ENCODE data around the gene NOX3. TPM values are rescaled to one million over a fixed set of nuclear protein-coding genes. Genes with fewer than 3 reads are reported as not detected.

NOX3 gene
- total RNA-seq, 3 donors from 2014 or later (not counting 1 experiment from before 2014, with no cell fraction given): not detected

DNA sequence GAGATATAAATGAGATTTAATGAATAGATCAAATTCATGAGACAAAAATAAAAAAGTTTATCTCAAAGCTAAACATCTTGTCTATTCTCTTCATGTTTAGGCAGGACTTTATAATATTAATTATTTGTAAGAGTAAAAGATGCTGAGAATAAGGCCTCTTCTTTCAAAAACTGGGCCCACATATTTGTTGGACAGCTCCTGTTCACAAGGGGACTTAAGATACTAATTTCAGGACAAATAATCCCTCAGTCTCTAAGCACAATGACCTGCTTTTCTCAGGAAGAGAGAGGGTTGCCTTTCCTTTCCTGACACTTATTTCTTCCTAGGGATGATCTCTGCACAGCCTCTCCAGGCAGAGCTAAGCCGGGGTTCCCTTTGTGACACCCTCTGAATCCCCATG, 43.3 kb downstream of the NOX3 start:
- no peak for DNase-seq
- H3K27me3 Mint-ChIP-seq (ENCODE audit: low read depth in 2 of 2): no peaks in the 10 kb centered on the region
- no peak for ATAC-seq
- Histone ChIP-seq H3K36me3 (ENCODE audit: control insufficient read depth, insufficient read depth, low read length) (no peaks in the 10 kb centered on the region), H3K27ac (ENCODE audit: low read length) (no peak overlapping the region), H3K4me1 (ENCODE audit: control insufficient read depth, insufficient read depth, low read length) (peaks cover 2% of the 10 kb centered on the region), H3K4me3 (ENCODE audit: low read length) (no peak overlapping the region), H3K9me3 (ENCODE audit: control insufficient read depth, insufficient read depth, low read length) (no peaks in the 10 kb centered on the region), H3K27me3 (ENCODE audit: control insufficient read depth, insufficient read depth, low read length) (no peaks in the 10 kb centered on the region)
- no peak overlapping the region for H3K27ac Mint-ChIP-seq
- H3K4me1 Mint-ChIP-seq: peaks cover 1 to 2% of the 10 kb centered on the region in 2 donors
- H3K36me3 Mint-ChIP-seq: no peaks in the 10 kb centered on the region
- H3K4me3 Mint-ChIP-seq: no peak overlapping the region
- WGBS (ENCODE audit: insufficient coverage): 77% methylated on average over 1 of the region's 1 CpG
- intact Hi-C loops (cut with micrococcal nuclease): no loop called here
- TF ChIP-seq, protein P1, sequence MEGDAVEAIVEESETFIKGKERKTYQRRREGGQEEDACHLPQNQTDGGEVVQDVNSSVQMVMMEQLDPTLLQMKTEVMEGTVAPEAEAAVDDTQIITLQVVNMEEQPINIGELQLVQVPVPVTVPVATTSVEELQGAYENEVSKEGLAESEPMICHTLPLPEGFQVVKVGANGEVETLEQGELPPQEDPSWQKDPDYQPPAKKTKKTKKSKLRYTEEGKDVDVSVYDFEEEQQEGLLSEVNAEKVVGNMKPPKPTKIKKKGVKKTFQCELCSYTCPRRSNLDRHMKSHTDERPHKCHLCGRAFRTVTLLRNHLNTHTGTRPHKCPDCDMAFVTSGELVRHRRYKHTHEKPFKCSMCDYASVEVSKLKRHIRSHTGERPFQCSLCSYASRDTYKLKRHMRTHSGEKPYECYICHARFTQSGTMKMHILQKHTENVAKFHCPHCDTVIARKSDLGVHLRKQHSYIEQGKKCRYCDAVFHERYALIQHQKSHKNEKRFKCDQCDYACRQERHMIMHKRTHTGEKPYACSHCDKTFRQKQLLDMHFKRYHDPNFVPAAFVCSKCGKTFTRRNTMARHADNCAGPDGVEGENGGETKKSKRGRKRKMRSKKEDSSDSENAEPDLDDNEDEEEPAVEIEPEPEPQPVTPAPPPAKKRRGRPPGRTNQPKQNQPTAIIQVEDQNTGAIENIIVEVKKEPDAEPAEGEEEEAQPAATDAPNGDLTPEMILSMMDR (IDR thresholded peaks at IDR 0.05): no peak
- H3K9me3 Mint-ChIP-seq: no peaks in the 10 kb centered on the region

DNA sequence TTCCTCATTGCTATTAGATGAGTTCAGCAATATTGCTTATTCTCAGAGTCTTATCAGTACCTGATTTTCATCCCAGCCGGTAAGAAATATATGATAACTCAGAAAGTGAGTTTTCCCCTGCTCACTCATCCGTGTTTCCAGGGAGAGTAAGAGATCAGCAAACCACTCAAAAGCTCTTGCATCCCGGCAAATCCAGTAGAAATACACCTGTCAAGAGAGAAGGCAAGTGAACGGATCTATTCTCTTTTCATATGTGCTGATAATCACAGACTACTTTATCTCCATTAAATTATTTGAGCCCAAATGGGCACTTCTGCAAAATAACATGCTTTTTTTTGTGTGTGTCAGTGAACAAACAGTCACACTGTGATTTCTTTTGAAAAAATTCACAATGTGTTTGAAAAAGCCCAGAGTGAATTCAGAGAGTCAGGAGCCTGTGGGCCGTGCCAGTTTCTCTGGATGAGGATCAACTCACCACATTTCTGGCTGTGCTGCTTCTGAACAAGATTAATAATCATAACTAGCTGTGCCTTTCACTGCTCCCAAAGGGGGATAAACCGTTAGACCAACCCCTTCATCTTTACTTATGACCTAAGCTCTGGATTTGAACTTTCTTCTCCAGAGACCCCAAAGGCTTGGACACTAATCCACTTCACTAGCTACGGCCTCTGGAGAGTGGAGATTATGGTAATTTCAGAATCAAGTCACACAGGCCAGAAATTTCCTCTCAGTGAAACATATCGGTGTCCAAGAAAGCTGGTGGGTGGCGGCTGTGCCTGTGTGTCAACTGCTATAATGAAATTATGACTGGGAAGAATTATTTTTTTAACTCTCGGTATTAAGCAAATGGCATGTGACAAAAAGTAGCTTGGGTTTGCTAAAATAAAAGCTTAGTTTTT, 44.2 kb downstream of the NOX3 start:
- Mint-ChIP-seq H3K27me3 (ENCODE audit: low read depth in 2 of 2) (no peaks in the 10 kb centered on the region), H3K9me3 (no peaks in the 10 kb centered on the region), H3K4me1 (no peaks in the 10 kb centered on the region), H3K4me3 (no peak overlapping the region), H3K36me3 (no peaks in the 10 kb centered on the region), H3K27ac (no peak overlapping the region)
- H3K27ac ChIP-seq (ENCODE audit: low read length): no peak overlapping the region
- intact Hi-C loops (cut with micrococcal nuclease): no loop called here
- no peak for DNase-seq
- H3K27me3 ChIP-seq (ENCODE audit: control insufficient read depth, insufficient read depth, low read length): no peaks in the 10 kb centered on the region
- TF ChIP-seq, protein P1 (IDR thresholded peaks at IDR 0.05): no peak
- no peak for ATAC-seq
- WGBS (ENCODE audit: insufficient coverage): 89% methylated on average over 9 of the region's 10 CpGs
- no peaks in the 10 kb centered on the region for H3K36me3 ChIP-seq (ENCODE audit: control insufficient read depth, insufficient read depth, low read length)
- H3K9me3 ChIP-seq (ENCODE audit: control insufficient read depth, insufficient read depth, low read length): no peaks in the 10 kb centered on the region
- no peak overlapping the region for H3K4me3 ChIP-seq (ENCODE audit: low read length)
- no peaks in the 10 kb centered on the region for H3K4me1 ChIP-seq (ENCODE audit: control insufficient read depth, insufficient read depth, low read length)

DNA sequence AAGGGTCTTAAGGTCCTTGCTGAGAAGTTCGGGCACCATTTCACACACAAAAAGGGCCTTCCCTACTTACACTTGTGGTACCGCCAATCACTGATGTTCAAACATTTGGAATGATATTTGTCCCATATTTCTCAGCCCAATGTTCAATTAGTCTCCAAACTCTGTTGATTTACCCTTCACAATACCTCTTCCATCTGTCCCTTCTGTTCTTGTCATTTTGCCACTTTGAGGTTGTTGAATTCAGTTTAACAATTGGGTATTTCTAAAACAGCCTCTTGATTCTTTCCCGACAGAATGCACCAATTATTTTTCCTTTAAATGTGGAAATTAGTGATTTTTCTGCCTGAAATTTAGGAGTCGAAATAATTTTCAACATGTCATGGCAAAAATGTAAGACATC, 46.2 kb downstream of the NOX3 start:
- Histone ChIP-seq H3K4me3 (ENCODE audit: low read length) (no peak overlapping the region), H3K9me3 (ENCODE audit: control insufficient read depth, insufficient read depth, low read length) (no peaks in the 10 kb centered on the region), H3K36me3 (ENCODE audit: control insufficient read depth, insufficient read depth, low read length) (no peaks in the 10 kb centered on the region), H3K27me3 (ENCODE audit: control insufficient read depth, insufficient read depth, low read length) (no peaks in the 10 kb centered on the region), H3K27ac (ENCODE audit: low read length) (no peak overlapping the region), H3K4me1 (ENCODE audit: control insufficient read depth, insufficient read depth, low read length) (no peaks in the 10 kb centered on the region)
- Mint-ChIP-seq H3K4me3 (no peak overlapping the region), H3K27me3 (ENCODE audit: low read depth in 2 of 2) (no peaks in the 10 kb centered on the region), H3K4me1 (no peaks in the 10 kb centered on the region), H3K36me3 (no peaks in the 10 kb centered on the region), H3K9me3 (no peaks in the 10 kb centered on the region), H3K27ac (no peak overlapping the region)
- ATAC-seq (no peak), DNase-seq (no peak)
- 88% methylated on average over 2 of the region's 4 CpGs for WGBS (ENCODE audit: insufficient coverage)
- intact Hi-C loops (cut with micrococcal nuclease): no loop called here
- TF ChIP-seq, protein P1 (IDR thresholded peaks at IDR 0.05): no peak
